HG03108 (cell line): ENCODE results near the gene BMAL1.

Source experiments
- ATAC-seq: cut with Tn5 transposase; IDR thresholded peaks from one replicate; pipeline ENCODE4 v1.9.1; 2021; ENCODE audit warnings: moderate library complexity; ENCODE audit not compliant: unreplicated experiment

BMAL1 gene

DNA sequence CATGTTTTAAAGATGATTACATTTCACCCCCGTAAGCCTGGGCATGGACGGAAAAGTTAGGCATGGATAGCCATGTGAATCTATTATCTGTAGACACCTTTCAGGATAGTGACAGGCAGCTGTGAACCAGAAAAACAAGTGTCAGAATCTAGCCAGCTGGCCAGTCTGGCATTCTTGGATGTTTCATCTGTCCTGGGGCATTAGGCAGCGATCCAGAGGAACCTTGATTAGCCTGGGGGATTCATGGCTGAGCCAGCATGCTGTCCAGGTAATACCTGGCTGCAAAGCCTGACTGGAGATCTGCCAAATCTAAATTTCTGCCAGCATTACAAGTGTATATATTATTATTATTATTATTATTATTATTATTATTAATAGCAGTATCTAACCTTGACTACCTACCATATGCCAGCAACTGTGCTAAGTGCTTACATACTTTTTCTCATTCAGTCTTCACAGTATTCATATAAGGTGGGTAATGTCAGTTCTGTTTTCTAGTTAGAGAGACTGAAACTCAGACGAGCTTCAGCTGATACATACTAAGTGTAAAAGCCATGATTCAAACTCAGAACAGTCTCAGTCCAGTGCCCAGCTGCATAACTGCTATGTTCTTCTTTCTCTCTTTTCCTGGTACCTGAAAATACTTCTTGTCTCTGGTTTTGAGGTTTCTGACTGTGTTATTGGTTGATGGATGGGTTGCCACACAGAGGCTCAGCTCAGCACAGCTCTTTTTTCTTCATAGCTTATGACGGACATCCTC, 12.8 kb downstream of the BMAL1 start:
- ATAC-seq, result no peak

- no peak for ATAC-seq
These were observed 13.8 kb downstream of the BMAL1 start for GRCh38 chr11:13291361-13291760.

DNA sequence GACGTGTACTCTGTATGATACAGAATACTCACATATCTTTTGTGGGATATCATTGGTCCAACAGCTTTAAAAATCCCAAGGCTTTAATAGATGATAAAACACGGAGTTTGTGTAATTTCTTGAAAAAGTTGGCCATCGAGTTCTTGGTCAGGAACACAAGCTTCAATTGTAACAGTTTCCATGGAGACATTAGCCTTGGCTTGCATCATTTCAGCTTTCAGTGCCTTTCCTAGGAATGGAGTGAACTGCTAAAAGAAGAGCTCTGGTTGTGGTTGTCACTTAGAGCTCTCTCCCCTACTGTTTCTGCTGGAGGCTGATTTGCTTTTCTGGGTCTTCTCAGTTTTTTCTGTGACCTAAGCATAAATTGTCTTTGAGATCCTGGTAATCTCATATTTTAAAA, 14.2 kb downstream of the BMAL1 start:
- ATAC-seq, result no peak

- no peak for ATAC-seq
These were observed 15.4 kb downstream of the BMAL1 start for GRCh38 chr11:13292970-13293369.

DNA sequence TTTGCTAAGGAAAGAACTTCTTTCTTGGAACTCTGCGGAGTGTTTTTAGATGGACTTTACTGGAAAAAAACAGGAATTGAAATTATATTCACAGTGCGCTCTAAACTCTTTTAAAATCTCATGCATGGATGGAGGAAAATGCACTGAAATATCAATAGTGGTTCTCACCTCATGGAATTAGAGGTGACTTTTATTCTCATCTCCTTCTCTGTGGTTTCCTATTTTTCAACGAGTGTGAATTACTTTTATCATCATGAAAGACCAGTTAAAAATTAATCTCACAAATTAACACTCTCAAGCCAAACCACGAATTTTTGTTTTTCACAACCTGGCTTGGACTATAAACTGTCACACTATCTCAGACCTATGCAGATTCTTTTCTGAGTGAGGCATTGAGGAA, 16.6 kb downstream of the BMAL1 start:
- ATAC-seq, result no peak

DNA sequence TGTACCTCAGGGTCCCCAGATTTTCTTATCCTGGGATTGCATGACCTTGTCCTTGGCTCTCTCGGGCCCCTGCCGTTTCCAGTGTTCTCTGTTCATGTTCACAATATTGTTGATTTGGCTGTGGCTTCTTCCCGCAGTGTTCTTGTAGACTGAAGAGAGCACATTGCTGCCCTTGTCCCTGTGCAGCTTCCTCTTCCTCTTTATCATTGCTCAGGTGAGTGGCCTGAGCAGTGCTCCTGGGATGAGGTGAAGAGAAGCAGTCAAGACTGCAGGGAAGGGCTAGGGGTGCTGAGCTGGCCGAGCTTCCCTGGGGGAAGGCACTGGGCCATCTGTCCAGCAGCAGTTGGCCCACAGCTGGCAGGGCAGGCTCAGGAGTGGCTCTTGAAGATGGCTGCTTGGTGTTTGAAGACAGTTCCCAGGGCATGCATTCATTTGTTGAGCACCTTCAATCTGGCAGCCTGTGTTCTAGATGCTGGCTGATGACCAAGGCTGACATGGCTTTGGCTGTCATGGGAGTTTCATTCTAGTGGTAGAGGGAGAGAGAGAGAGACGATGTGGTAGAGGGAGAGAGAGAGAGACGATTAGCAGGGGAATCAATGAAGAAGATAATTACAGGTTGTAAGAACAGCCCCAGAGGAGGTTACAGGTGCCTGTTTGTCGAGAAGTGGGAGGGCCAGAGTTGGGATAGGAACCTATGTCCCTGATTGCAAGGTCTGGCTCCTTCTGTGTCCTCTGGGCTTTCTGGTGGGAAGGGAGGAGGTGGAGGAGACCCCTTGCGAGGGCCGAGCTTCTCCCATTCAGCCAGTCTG, 17.4 kb downstream of the BMAL1 start:
- ATAC-seq, result no peak

- ATAC-seq, result no peak
These were observed 19.8 kb downstream of the BMAL1 start for GRCh38 chr11:13297308-13297916.

DNA sequence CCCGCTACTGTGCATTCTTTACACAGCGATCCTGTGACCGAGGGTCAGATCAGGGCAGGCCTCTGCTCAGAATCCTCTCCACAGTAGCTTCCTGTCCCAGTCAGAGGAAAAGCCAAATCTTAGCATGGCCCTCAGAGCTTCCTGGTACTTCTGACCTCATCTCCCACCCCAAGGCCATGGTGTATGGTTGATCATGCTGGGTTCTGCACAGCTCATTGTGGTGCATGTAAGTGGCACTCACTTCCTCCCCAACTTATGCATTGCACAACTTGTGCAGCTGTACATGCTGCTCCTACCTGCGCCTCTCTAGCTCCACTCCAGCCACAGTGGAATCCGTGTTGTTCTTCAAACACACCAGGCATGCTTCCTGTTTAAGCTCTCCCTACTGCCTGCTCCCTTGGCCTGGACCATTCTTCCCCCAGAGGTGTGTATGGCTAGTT, 20.3 kb downstream of the BMAL1 start:
- no peak for ATAC-seq

- no peak for ATAC-seq
These were observed 21.2 kb downstream of the BMAL1 start for GRCh38 chr11:13298765-13299164.

GRCh38 chr11:13301522-13301921, 23.9 kb downstream of the BMAL1 start:
- no peak for ATAC-seq

DNA sequence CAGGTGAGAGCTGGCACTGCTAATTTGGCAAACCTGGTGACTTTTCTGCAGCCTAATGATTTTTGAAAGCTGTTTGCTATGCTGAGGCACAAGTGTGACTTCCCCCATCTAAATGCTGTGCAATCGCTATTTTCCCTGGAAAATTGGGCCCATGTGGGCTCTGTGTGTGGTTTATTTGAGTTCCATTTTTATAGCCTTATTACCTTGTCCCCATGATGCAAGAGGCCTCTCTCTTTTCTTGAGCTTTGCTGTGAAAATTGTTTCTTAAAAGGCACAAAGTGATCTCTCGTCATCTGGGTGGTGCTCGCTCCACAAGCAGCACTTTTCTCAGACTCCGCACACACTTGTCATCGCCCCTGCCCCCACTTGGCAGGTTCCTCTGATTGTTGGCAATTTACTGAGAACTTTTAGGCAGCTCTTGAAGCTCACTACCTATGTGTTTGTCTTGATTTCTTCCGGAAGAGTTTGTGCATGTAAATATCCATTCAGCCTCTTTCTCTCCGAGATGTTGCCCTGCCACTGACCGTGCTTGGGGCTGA, 24.9 kb downstream of the BMAL1 start:
- no peak for ATAC-seq

GRCh38 chr11:13303668-13304649, 26.4 kb downstream of the BMAL1 start:
- ATAC-seq, result no peak

DNA sequence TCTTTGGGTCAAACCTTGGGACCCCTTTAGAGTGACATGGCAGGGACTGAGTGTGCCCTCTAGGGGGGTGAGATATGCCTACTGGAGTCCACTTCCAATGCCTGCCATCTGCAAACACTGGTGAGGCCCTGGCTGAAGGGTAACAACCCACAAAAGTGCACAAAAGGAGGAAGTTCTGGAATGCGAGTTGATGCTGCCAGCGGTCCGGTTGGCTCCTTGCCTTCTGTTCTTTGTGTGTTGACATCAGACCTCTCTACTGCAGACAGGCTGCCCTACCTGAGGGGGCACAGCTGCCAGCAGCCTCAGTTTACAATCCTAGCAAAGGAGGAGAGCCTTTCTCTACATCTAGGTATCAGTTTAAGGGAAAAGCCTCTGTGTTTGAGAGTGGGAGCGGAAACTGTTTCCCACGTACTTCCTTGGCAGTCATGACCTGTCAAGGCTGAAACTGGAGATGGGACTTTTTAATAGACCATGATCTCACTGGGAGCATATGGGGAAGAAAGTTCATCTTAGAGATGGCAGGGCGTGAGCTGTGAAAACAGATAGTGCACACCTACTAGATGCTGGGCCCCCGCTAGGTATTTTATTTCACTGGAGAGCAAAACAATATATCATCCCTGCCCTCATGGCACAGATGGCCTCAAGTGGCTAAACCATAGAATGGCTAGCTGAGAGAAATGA, 27.2 kb downstream of the BMAL1 start:
- ATAC-seq, result no peak

- ATAC-seq, result no peak
These were observed 31.1 kb downstream of the BMAL1 start for GRCh38 chr11:13308704-13309103.

GRCh38 chr11:13309156-13309555, 31.6 kb downstream of the BMAL1 start:
- no peak for ATAC-seq

DNA sequence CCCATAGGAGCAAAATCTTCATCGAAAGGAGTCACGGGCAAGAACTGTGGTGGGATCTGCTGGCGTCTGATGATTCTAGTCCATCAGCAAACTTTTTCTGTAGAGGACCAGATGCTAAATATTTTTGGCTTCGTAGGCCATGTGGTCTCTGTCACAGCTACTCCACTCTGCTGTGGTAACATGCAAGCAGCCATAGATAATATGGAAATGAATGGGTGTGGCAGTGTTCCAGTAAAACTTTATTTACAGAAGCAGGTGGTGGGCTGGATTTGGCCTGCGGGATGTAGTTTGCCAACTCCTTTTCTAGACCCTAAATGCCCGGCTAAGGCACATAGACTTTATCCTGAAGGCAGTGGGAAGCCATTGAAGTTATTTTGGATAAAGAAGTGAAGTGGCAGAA, 32.9 kb downstream of the BMAL1 start:
- no peak for ATAC-seq

GRCh38 chr11:13311570-13311969, 34.0 kb downstream of the BMAL1 start:
- ATAC-seq, result no peak

- no peak for ATAC-seq
These were observed 35.6 kb downstream of the BMAL1 start for GRCh38 chr11:13313005-13313819.
